ENCODE results near the gene LSP1.

LSP1 gene

DNA sequence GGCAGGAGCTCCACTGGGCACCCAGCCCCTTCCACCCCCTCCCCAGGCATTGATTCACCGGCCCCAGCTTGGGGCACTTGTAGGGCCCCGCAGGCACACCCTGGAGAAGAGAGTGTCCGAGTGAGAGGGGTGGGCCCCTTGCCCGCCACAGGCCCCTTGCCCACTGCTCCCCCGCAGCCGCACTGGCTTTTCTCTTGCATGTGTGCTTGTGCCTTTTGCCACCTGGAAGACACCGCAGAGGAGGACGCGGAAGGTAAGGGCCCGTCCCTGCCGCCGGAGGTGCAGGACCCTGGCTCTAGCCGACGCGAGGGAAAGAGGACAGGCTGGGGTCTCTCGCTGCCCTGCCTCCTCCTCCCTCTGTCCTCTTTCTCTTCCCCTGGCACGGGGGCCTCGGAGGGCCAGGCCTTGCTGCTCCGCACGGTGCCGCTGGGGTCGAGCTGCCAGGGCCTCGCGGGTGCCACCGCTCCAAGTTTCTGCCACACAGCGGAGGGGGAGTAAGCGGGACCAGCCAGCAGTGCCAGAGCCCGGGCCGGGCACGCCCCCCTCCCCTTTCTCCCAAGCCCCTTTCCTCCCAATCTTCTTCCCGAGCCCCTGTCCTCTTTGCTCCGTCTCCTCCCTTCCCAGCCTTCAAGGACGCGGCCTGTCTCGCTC is 76.1 kb downstream of the LSP1 start:
- TF ChIP-seq SPI1 (IDR thresholded peaks at IDR 0.05; ENCODE audit: borderline replicate concordance, low read depth), result no peak
- TF ChIP-seq, protein P1, sequence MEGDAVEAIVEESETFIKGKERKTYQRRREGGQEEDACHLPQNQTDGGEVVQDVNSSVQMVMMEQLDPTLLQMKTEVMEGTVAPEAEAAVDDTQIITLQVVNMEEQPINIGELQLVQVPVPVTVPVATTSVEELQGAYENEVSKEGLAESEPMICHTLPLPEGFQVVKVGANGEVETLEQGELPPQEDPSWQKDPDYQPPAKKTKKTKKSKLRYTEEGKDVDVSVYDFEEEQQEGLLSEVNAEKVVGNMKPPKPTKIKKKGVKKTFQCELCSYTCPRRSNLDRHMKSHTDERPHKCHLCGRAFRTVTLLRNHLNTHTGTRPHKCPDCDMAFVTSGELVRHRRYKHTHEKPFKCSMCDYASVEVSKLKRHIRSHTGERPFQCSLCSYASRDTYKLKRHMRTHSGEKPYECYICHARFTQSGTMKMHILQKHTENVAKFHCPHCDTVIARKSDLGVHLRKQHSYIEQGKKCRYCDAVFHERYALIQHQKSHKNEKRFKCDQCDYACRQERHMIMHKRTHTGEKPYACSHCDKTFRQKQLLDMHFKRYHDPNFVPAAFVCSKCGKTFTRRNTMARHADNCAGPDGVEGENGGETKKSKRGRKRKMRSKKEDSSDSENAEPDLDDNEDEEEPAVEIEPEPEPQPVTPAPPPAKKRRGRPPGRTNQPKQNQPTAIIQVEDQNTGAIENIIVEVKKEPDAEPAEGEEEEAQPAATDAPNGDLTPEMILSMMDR (IDR thresholded peaks at IDR 0.05; ENCODE audit: insufficient read depth, low read length), result no peak
- TF ChIP-seq, protein P2, sequence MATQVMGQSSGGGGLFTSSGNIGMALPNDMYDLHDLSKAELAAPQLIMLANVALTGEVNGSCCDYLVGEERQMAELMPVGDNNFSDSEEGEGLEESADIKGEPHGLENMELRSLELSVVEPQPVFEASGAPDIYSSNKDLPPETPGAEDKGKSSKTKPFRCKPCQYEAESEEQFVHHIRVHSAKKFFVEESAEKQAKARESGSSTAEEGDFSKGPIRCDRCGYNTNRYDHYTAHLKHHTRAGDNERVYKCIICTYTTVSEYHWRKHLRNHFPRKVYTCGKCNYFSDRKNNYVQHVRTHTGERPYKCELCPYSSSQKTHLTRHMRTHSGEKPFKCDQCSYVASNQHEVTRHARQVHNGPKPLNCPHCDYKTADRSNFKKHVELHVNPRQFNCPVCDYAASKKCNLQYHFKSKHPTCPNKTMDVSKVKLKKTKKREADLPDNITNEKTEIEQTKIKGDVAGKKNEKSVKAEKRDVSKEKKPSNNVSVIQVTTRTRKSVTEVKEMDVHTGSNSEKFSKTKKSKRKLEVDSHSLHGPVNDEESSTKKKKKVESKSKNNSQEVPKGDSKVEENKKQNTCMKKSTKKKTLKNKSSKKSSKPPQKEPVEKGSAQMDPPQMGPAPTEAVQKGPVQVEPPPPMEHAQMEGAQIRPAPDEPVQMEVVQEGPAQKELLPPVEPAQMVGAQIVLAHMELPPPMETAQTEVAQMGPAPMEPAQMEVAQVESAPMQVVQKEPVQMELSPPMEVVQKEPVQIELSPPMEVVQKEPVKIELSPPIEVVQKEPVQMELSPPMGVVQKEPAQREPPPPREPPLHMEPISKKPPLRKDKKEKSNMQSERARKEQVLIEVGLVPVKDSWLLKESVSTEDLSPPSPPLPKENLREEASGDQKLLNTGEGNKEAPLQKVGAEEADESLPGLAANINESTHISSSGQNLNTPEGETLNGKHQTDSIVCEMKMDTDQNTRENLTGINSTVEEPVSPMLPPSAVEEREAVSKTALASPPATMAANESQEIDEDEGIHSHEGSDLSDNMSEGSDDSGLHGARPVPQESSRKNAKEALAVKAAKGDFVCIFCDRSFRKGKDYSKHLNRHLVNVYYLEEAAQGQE (IDR thresholded peaks at IDR 0.05; ENCODE audit: insufficient replicate concordance, low read depth), result no peak
- TF ChIP-seq GABPA (IDR thresholded peaks at IDR 0.05; ENCODE audit: low read depth), result no peak
- TF ChIP-seq POLR2AphosphoS5 (IDR thresholded peaks at IDR 0.05; ENCODE audit: low read depth), result no peak
- Histone ChIP-seq H3K27ac (replicated peaks) (no peak overlapping the region), H3K4me3 (replicated peaks; ENCODE audit: insufficient read depth, low read length) (no peak overlapping the region), H3K27me3 (ENCODE audit: insufficient read depth, poor library complexity, severe bottlenecking) (peaks cover 10% of the 10 kb centered on the region)
- DNase-seq (ENCODE audit: low read depth in 1 of 2, low spot score in 1 of 2), result no peak

DNA sequence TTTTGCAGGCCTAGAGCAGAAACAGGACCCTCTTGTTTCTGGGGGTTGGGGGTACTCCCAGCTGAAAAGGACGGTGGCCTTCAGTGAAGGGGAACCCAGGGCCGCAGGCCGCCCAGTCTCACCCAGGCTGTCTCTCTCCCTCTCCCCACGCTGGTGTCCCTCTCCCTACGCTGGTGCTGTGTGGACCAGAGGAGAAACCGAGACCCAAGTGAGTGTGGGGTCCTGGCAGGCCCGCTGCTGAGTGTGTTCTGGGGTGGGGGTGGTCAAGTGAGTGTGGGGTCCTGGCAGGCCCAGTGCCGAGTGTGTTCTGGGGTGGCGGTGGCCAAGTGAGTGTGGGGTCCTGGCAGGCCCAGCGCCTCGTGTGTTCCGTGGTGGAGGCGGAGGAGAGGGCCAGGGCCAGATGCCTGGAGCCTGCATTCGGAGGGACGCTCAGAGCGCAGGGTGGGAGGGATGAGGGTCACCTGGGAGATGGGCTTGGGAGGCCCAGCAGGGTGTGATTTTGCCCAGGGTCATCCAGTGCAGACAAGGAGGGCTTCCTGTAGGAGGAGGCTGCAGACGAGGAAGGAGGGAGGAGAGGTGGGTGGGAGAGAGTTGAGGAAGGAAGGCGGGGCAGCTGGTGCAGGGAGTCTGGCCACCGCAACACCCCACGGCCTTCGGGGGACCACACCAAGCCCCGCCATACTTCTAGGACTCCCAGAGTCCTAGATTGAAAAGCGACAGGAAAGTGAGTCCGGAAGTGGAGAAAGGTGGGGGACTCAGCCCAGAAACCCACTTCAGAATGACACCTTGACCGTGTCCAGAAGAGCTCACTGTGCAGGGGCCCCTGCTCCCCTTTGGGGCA is 77.0 kb downstream of the LSP1 start:
- TF ChIP-seq, protein P1 (IDR thresholded peaks at IDR 0.05; ENCODE audit: insufficient read depth, low read length), result no peak
- TF ChIP-seq SPI1 (IDR thresholded peaks at IDR 0.05; ENCODE audit: borderline replicate concordance, low read depth) (no peak), GABPA (IDR thresholded peaks at IDR 0.05; ENCODE audit: low read depth) (no peak)
- TF ChIP-seq, protein P2 (IDR thresholded peaks at IDR 0.05; ENCODE audit: insufficient replicate concordance, low read depth), result no peak
- Histone ChIP-seq H3K4me3 (replicated peaks; ENCODE audit: insufficient read depth, low read length) (no peak overlapping the region), H3K27ac (replicated peaks) (no peak overlapping the region), H3K27me3 (ENCODE audit: insufficient read depth, poor library complexity, severe bottlenecking) (peaks cover 10% of the 10 kb centered on the region)
- DNase-seq (ENCODE audit: low read depth in 1 of 2, low spot score in 1 of 2), result no peak

DNA sequence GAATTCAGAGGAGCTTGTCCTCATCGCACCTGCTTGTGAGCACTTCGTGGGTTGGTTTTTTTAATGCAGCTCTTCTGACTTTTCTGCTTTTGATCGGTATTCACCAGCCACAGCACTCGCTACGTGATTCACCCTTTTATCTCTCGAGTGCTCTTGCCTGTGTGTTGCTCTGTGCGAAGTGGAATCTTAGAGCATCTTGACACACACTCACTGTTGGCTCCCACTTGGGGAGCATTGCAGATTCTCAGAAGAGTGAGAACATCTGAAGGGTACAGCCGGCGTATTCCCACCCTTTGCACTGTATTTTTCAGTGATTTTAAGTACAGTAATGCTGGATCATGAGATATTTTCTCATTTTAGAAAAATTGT is 77.6 kb downstream of the LSP1 start:
- Histone ChIP-seq H3K27ac (replicated peaks) (no peak overlapping the region), H3K27me3 (ENCODE audit: insufficient read depth, poor library complexity, severe bottlenecking) (peaks cover 13% of the 10 kb centered on the region), H3K4me3 (replicated peaks; ENCODE audit: insufficient read depth, low read length) (no peak overlapping the region)
- no peak for DNase-seq (ENCODE audit: low read depth in 1 of 2, low spot score in 1 of 2)
- TF ChIP-seq, protein P1 (IDR thresholded peaks at IDR 0.05; ENCODE audit: insufficient read depth, low read length), result no peak
- no peak for TF ChIP-seq SPI1 (IDR thresholded peaks at IDR 0.05; ENCODE audit: borderline replicate concordance, low read depth)
- TF ChIP-seq, protein P2 (IDR thresholded peaks at IDR 0.05; ENCODE audit: insufficient replicate concordance, low read depth), result no peak
- no peak for TF ChIP-seq GABPA (IDR thresholded peaks at IDR 0.05; ENCODE audit: low read depth)
- TF ChIP-seq POLR2AphosphoS5 (IDR thresholded peaks at IDR 0.05; ENCODE audit: low read depth), result no peak
